Panc1 (cell line): Measurements from ENCODE around the gene FCN1. TPM values are rescaled to one million over a fixed set of nuclear protein-coding genes. Genes with fewer than 3 reads are reported as not detected.

Experiments used
- ATAC-seq: fragments of 200-7000 bp; cut with Tn5 transposase; 2 replicates; pipeline ENCODE4 v1.9.1; 2020; ENCODE audit warnings: mild to moderate bottlenecking, moderate library complexity
- BruUV-seq: library from RNA; stranded (reverse); fragments of 400-500 nt; replicated peaks from 2 replicates; lab custom pipeline; 2021; lab: Mats Ljungman, UMichigan
- CTCF ChIA-PET: fragments of 300-600 bp; sonication (Branson Sonifier 250); formaldehyde crosslinking; loops from one replicate; lab custom pipeline; 2022; ENCODE audit warnings: antibody characterized with exemption; lab: Charles Lee
- POLR2A ChIA-PET: fragments of 300-600 bp; sonication (Branson Sonifier 250); formaldehyde crosslinking; loops from one replicate; lab custom pipeline; 2022; ENCODE audit warnings: antibody characterized with exemption; lab: Charles Lee
- DNase-seq: peaks from one replicate; pipeline ENCODE4 v3.0.0-alpha.2; 2010; ENCODE audit warnings: low read depth, low spot score
- H3K27ac ChIP-seq: 2 replicates; pipeline ENCODE4 v1.5.1; 2011; ENCODE audit warnings: mild to moderate bottlenecking, low read length, inconsistent platforms
- H3K27me3 ChIP-seq: fragments of 200-500 bp; sonication (Bioruptor generic); 2 replicates; pipeline ENCODE4 v1.6.0; 2014; ENCODE audit warnings: low read length, inconsistent platforms; ENCODE audit not compliant: control insufficient read depth, insufficient read depth
- H3K36me3 ChIP-seq: fragments of 200-500 bp; sonication (Bioruptor generic); 2 replicates; pipeline ENCODE4 v1.5.1; 2014; ENCODE audit warnings: inconsistent platforms, mild to moderate bottlenecking, low read length, moderate library complexity; ENCODE audit not compliant: control insufficient read depth, insufficient read depth
- H3K4me1 ChIP-seq: 2 replicates; pipeline ENCODE4 v1.5.1; 2011; ENCODE audit warnings: inconsistent platforms, mild to moderate bottlenecking, low read length, moderate library complexity; ENCODE audit not compliant: control insufficient read depth, insufficient read depth
- H3K4me3 ChIP-seq, 2 experiments: 2 replicates each; pipeline ENCODE4 v1.5.1; 2011 to 2012; ENCODE audit warnings: low read depth in 2 of 2, low read length in 2 of 2, mild to moderate bottlenecking in 2 of 2, inconsistent platforms in 1 of 2, moderate library complexity in 1 of 2
- H3K9me3 ChIP-seq: fragments of 200-500 bp; sonication (Bioruptor generic); 2 replicates; pipeline ENCODE4 v1.5.1; 2014; ENCODE audit warnings: low read depth, mild to moderate bottlenecking, inconsistent platforms, low read length, moderate library complexity; ENCODE audit not compliant: control insufficient read depth, insufficient read depth
- CTCF ChIP-seq: fragments of 450-650 bp; IDR thresholded peaks from 2 replicates; pipeline ENCODE4 v1.5.1; 2017; ENCODE audit warnings: mild to moderate bottlenecking
- POLR2AphosphoS5 ChIP-seq: IDR thresholded peaks from 2 replicates; pipeline ENCODE4 v1.6.1; 2012; ENCODE audit warnings: mild to moderate bottlenecking, low read depth, low read length, moderate library complexity
- REST ChIP-seq, 2 experiments: IDR thresholded peaks; 2 replicates each; pipeline ENCODE4 v1.6.1; 2011 to 2012; ENCODE audit warnings: low read depth in 2 of 2, control low read depth in 1 of 2, low read length in 1 of 2, mild to moderate bottlenecking in 1 of 2, moderate library complexity in 1 of 2; ENCODE audit not compliant: insufficient read depth in 1 of 2
- SIN3A ChIP-seq: IDR thresholded peaks from 2 replicates; pipeline ENCODE4 v1.6.1; 2012; ENCODE audit warnings: low read depth, mild to moderate bottlenecking, low read length, moderate library complexity, borderline replicate concordance; ENCODE audit not compliant: insufficient read depth
- TCF7L2 ChIP-seq: IDR thresholded peaks from 2 replicates; pipeline ENCODE4 v1.6.1; 2011; ENCODE audit warnings: mild to moderate bottlenecking, low read depth, low read length, inconsistent platforms
- in situ Hi-C: cut with HindIII; loops from 2 replicates; pipeline ENCODE4 v1.10.0; 2016; ENCODE audit warnings: low sequenced_read_pairs, low pct_unique_long_range_greater_than_20kb
- intact Hi-C: fragments of 100-400 bp; cut with micrococcal nuclease; formaldehyde crosslinking; loops from one replicate; pipeline ENCODE4 v1.10.0; 2022; ENCODE audit not compliant: unreplicated experiment
- total RNA-seq: library from RNA; stranded (reverse); gene quantifications from one replicate; pipeline ENCODE4 v1.2.1, GENCODE V29; 2021; ENCODE audit not compliant: unreplicated experiment

FCN1 gene
- total RNA-seq, 1 experiment from 2014 or later = not detected

GRCh38 chr9:134915046-134915985 lies 2.4 kb downstream of the FCN1 start:
- Histone ChIP-seq H3K36me3 (no peaks in the 10 kb centered on the region), H3K9me3 (no peaks in the 10 kb centered on the region; the same call in 1 of the 2 replicates), H3K4me3 (no peak overlapping the region), H3K27me3 (no peaks in the 10 kb centered on the region), H3K27ac (no peak overlapping the region), H3K4me1 (no peaks in the 10 kb centered on the region)
- intact Hi-C loops = no loop called here
- no peak for DNase-seq
- ChIA-PET CTCF (no interaction called here), POLR2A (no interaction called here)
- in situ Hi-C loops = no loop called here
- no peak for ATAC-seq
- TF ChIP-seq CTCF (no peak), SIN3A (no peak), TCF7L2 (no peak), POLR2AphosphoS5 (no peak), REST (IDR thresholded peaks at IDR 0.05; ENCODE audit: insufficient read depth in 1 of 2, low read depth in 2 of 2, low read length in 1 of 2) (no peak)
- no TSS peak for BruUV-seq

DNA sequence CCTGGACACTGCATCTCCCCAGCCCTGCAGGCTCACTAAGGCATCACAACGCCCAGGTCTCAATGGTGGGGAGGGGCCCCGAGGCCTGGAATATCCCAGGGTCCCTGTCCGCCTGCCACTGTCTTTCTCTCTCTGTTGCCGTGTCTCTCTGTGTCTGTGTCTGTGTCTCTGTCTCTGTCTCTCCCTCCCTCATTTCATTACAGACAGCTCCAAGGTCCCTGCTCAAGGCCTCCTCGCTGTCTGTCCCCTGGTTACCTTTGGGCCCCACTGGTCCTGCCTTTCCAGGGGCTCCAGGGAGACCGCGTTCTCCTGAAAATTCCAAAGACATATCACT lies 3.2 kb downstream of the FCN1 start:
- ATAC-seq = no peak
- intact Hi-C loops = no loop called here
- CTCF ChIA-PET = no interaction called here
- POLR2A ChIA-PET = no interaction called here
- TF ChIP-seq TCF7L2 = no peak
- no peak for TF ChIP-seq CTCF
- TF ChIP-seq POLR2AphosphoS5 = no peak
- TF ChIP-seq REST (IDR thresholded peaks at IDR 0.05; ENCODE audit: insufficient read depth in 1 of 2, low read depth in 2 of 2, low read length in 1 of 2) = no peak
- no peak for TF ChIP-seq SIN3A
- Histone ChIP-seq H3K9me3 (no peaks in the 10 kb centered on the region; the same call in 1 of the 2 replicates), H3K27ac (no peak overlapping the region), H3K36me3 (no peaks in the 10 kb centered on the region), H3K4me1 (no peaks in the 10 kb centered on the region), H3K4me3 (no peak overlapping the region), H3K27me3 (no peaks in the 10 kb centered on the region)
- BruUV-seq = no TSS peak
- no peak for DNase-seq
- in situ Hi-C loops = no loop called here
